Measurements from ENCODE around the gene ZDHHC1.
"Not testable (repeated sequence)": the region's sequence is repeated elsewhere in the genome, so short reads cannot be mapped to it uniquely, and the experiment has no call there.

Gene ZDHHC1

GRCh38 chr16:67384778-67385510, 31.3 kb downstream of the ZDHHC1 start:
- in situ Hi-C loops (cut with MboI; ENCODE audit: low sequenced_read_pairs) = no loop called here

DNA sequence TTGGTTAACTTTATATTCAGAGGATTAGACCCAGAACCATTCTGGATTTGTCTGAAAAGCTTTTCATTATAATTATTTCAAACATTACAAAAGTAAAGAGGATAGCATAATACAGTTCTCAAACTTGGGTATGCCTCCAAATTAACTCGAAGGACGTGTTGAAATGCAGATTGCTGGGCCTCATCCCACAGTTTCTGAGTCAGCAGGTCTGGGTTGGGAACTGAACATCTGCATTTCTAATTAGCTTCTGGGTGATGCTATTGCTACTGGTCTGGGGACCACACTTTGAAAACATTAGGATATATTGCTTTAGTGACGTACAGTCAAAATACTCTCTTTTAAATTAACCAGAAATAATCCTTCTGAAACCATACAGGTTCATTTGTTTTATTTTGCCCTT, 33.0 kb downstream of the ZDHHC1 start:
- in situ Hi-C loops (cut with MboI; ENCODE audit: low sequenced_read_pairs) = no loop called here

GRCh38 chr16:67378642-67379041, 37.6 kb downstream of the ZDHHC1 start:
- in situ Hi-C loops (cut with MboI; ENCODE audit: low sequenced_read_pairs) = no loop called here

GRCh38 chr16:67376012-67376411, 40.3 kb downstream of the ZDHHC1 start:
- in situ Hi-C loops (cut with MboI; ENCODE audit: low sequenced_read_pairs) = not testable (repeated sequence)

DNA sequence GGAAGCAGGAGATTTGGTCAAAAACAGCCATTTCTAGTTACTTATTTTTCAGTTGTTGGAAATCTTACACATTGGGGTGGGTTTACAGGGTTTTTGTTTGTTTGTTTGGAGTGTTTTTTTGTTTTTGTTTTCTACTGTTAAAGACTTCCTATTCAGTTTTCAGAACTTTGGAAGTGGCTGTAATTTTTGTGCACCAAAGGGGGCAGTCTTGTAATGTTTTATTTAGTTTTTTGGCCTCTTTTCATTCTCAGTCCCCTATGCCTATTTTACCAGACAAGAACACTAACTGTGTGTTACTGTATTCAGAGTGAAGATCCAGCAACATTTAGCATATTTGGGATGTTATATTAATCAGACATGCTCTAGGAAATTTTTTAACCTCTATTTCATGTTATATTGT, 43.6 kb downstream of the ZDHHC1 start:
- in situ Hi-C loops (cut with MboI; ENCODE audit: low sequenced_read_pairs) = no loop called here

DNA sequence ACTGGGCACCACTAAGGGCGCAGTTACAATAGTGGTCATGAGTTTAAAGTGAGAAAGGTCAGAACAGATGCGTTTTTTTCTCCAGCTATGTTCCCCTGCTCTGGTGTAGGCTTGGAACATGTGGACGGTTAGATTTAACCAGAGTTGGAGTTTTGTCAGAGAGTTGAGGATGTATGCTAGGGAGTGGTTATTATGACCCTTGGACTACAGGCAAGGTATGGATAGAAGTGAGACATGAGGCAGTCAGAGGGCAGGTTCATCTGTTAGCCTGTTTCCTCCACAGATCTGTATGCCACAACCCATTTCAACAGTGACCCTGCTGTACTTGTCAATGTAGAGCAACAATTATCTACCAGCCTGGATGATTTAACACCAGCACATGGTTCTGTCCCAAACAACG, 45.6 kb downstream of the ZDHHC1 start:
- in situ Hi-C loops (cut with MboI; ENCODE audit: low sequenced_read_pairs) = no loop called here

GRCh38 chr16:67364600-67365235, 51.6 kb downstream of the ZDHHC1 start:
- in situ Hi-C loops (cut with MboI; ENCODE audit: low sequenced_read_pairs) = no loop called here

- in situ Hi-C loops (cut with MboI; ENCODE audit: low sequenced_read_pairs) = no loop called here
Observed at GRCh38 chr16:67361038-67361437, 55.2 kb downstream of the ZDHHC1 start.

- in situ Hi-C loops (cut with MboI; ENCODE audit: low sequenced_read_pairs) = not testable (repeated sequence)
Observed at GRCh38 chr16:67359540-67360269, 56.6 kb downstream of the ZDHHC1 start.

DNA sequence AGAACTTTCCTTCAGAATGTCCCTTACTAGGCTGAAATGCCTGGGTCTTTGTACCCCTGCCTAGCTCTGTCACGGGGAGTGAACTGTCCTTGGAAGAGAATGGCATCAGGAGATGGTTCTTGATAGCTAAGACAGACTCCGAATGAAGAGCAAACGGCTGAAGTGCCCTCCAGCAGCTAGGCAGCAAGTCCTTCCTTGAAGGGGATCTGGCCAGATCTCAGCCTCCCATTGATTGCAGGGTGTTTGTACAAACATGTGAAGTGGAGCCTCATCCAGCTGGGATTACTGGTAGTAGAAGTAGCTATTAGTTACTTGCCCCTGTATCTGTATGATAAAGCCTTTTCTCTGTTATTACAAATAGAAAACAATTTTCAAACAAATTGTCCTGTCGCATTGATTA, 58.7 kb downstream of the ZDHHC1 start:
- in situ Hi-C loops (cut with MboI; ENCODE audit: low sequenced_read_pairs) = no loop called here

GRCh38 chr16:67356396-67356795, 59.9 kb downstream of the ZDHHC1 start:
- in situ Hi-C loops (cut with MboI; ENCODE audit: low sequenced_read_pairs) = no loop called here

GRCh38 chr16:67352463-67352862, 63.8 kb downstream of the ZDHHC1 start:
- in situ Hi-C loops (cut with MboI; ENCODE audit: low sequenced_read_pairs) = not testable (repeated sequence)

- in situ Hi-C loops (cut with MboI; ENCODE audit: low sequenced_read_pairs) = no loop called here
Observed at GRCh38 chr16:67350324-67350723, 66.0 kb downstream of the ZDHHC1 start.

DNA sequence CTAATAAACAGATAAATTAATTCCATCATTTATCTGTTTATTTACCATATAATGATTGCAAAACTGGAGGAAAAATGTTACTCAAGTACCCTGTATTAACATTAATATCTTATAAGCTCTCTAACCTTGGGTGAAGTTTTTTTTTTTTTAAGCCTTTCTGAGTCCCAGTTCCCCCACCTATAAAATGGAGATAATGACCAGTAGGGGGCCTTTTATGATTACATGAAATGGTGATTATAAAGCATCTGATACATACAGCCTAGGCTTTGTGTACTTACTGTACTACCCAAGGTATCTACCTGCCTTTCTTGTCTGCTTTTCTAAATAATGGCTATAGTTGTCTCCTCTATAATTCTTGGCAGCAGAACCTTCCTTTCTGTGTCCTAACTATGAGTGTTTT, 67.1 kb downstream of the ZDHHC1 start:
- in situ Hi-C loops (cut with MboI; ENCODE audit: low sequenced_read_pairs) = no loop called here

GRCh38 chr16:67346341-67346740, 69.9 kb downstream of the ZDHHC1 start:
- in situ Hi-C loops (cut with MboI; ENCODE audit: low sequenced_read_pairs) = no loop called here

DNA sequence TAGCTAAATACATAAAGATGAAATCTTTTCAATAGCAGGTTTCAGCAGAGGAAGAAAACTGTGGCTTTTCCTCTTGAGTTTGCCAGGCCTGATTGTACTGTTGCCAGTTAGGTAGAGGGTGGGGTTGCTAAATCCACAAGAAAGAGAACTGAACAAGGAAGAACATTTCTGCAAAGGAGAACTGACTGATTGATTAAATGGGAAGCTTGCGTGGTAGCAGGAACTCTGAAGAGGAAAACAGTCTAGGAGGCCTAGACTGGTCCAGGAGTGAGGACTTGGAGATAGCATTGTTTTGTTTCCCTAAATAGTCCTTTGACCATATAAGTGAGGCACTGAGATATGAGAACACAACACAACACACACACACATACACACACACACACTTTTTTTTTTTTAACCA, 70.9 kb downstream of the ZDHHC1 start:
- in situ Hi-C loops (cut with MboI; ENCODE audit: low sequenced_read_pairs) = no loop called here

All from HL-60/S4 treated with retinoic acid at 250 ng/mL for 4 days and 3 days (cell line).